HCT116 (cell line): ENCODE measurements around the gene ICA1L. TPM values are rescaled to one million over a fixed set of nuclear protein-coding genes. Genes with fewer than 3 reads are reported as not detected.

Experiments used
- ATAC-seq: fragments of 200-7000 bp; cut with Tn5 transposase; 2 replicates; pipeline ENCODE4 v1.9.1; 2020; ENCODE audit warnings: mild to moderate bottlenecking, moderate library complexity
- BruUV-seq: library from RNA; stranded (reverse); fragments of 400-500 nt; replicated peaks from 2 replicates; lab custom pipeline; 2021; lab: Mats Ljungman, UMichigan
- CTCF ChIA-PET: fragments of 300-600 bp; sonication (Branson Sonifier 250); formaldehyde crosslinking; loops from one replicate; lab custom pipeline; 2021; ENCODE audit warnings: antibody characterized with exemption; lab: Charles Lee
- POLR2A ChIA-PET: fragments of 300-600, 350-600 bp; sonication (Branson Sonifier 250); formaldehyde crosslinking; loops from one replicate; lab custom pipeline; 2021; ENCODE audit warnings: antibody characterized with exemption; lab: Charles Lee
- RAD21 ChIA-PET, 2 experiments: fragments of 300-600 bp; sonication (Branson Sonifier 250); formaldehyde crosslinking; loops; one replicate each; lab custom pipeline; 2023; ENCODE audit warnings: low total read pairs in 2 of 2; ENCODE audit not compliant: uncharacterized antibody in 2 of 2, unreplicated experiment in 2 of 2, low non-redundant PET in 1 of 2; lab: Charles Lee
- DNase-seq: peaks from one replicate; pipeline ENCODE4 v3.0.0-alpha.2; 2010; ENCODE audit warnings: low read depth, low spot score
- H2AFZ ChIP-seq: fragments of 200-600 bp; shearing (Covaris generic), sonication (generic); 2 replicates; pipeline ENCODE4 v1.6.1; 2017; ENCODE audit warnings: low read depth, mixed run types, mixed read lengths, antibody characterized with exemption, low read length; ENCODE audit not compliant: poor library complexity, severe bottlenecking
- H3K27ac ChIP-seq: 2 replicates; pipeline ENCODE4 v1.5.1; 2012; ENCODE audit warnings: low read depth, low read length
- H3K27me3 ChIP-seq: fragments of 200-600 bp; sonication (generic); 2 replicates; pipeline ENCODE4 v1.6.1; 2016; ENCODE audit warnings: mixed run types, low read length, mixed read lengths; ENCODE audit not compliant: insufficient read depth
- H3K36me3 ChIP-seq, 2 experiments: fragments of 200-500 bp in 1 of 2; fragments of 200-600 bp in 1 of 2; sonication (Bioruptor generic) in 1 of 2; sonication (generic) in 1 of 2; 2 replicates each; pipeline versions ENCODE4 v1.5.1 to v1.6.1; 2014 to 2016; ENCODE audit warnings: low read length in 2 of 2, inconsistent platforms in 1 of 2, mixed read lengths in 1 of 2, mixed run types in 1 of 2; ENCODE audit not compliant: insufficient read depth in 2 of 2, control insufficient read depth in 1 of 2
- H3K4me1 ChIP-seq, 2 experiments: fragments of 200-600 bp in 1 of 2; sonication (generic) in 1 of 2; 2 replicates each; pipeline versions ENCODE4 v1.5.1 to v1.6.1; 2012 to 2017; ENCODE audit warnings: low read length in 2 of 2, inconsistent platforms in 1 of 2, mild to moderate bottlenecking in 1 of 2, mixed read lengths in 1 of 2, mixed run types in 1 of 2, moderate library complexity in 1 of 2; ENCODE audit not compliant: insufficient read depth in 2 of 2, control insufficient read depth in 1 of 2
- H3K4me2 ChIP-seq: fragments of 200-600 bp; sonication (generic); 2 replicates; pipeline ENCODE4 v1.6.1; 2017; ENCODE audit warnings: mixed run types, low read length, mixed read lengths
- H3K4me3 ChIP-seq, 2 experiments: fragments of 200-600 bp in 1 of 2; sonication (generic) in 1 of 2; replicated peaks in 1 of 2; 2 replicates each; pipeline ENCODE4 v1.5.1; 2011 to 2016; ENCODE audit warnings: low read length in 2 of 2, control low read depth in 1 of 2, low read depth in 1 of 2, mild to moderate bottlenecking in 1 of 2, mixed read lengths in 1 of 2, mixed run types in 1 of 2
- H3K79me2 ChIP-seq: fragments of 200-600 bp; sonication (generic); 2 replicates; pipeline ENCODE4 v1.6.1; 2017; ENCODE audit warnings: mild to moderate bottlenecking, mixed run types, low read length, moderate library complexity, mixed read lengths; ENCODE audit not compliant: insufficient read depth
- H3K9ac ChIP-seq: fragments of 200-600 bp; sonication (generic); 2 replicates; pipeline ENCODE4 v1.6.1; 2016; ENCODE audit warnings: low read length, mixed read lengths
- H3K9me2 ChIP-seq: fragments of 200-600 bp; sonication (generic), shearing (Covaris generic); 2 replicates; pipeline ENCODE4 v1.6.1; 2017; ENCODE audit warnings: mixed run types, mild to moderate bottlenecking, moderate library complexity; ENCODE audit not compliant: insufficient read depth
- H3K9me3 ChIP-seq, 2 experiments: fragments of 200-500 bp in 1 of 2; fragments of 200-600 bp in 1 of 2; sonication (Bioruptor generic) in 1 of 2; sonication (generic) in 1 of 2; 2 replicates each; pipeline ENCODE4 v1.6.1; 2014 to 2017; ENCODE audit warnings: low read length in 2 of 2, mixed read lengths in 2 of 2, inconsistent platforms in 1 of 2, low read depth in 1 of 2, mild to moderate bottlenecking in 1 of 2, mixed run types in 1 of 2, moderate library complexity in 1 of 2; ENCODE audit not compliant: control insufficient read depth in 1 of 2, insufficient read depth in 1 of 2
- H4K20me1 ChIP-seq: fragments of 200-600 bp; sonication (generic), shearing (Covaris generic); 2 replicates; pipeline ENCODE4 v1.6.1; 2017; ENCODE audit warnings: mixed run types, mild to moderate bottlenecking, moderate library complexity; ENCODE audit not compliant: insufficient read depth
- CBX3 ChIP-seq: IDR thresholded peaks from 2 replicates; pipeline ENCODE4 v1.6.1; 2012; ENCODE audit warnings: low read depth
- CEBPB ChIP-seq: IDR thresholded peaks from 2 replicates; pipeline ENCODE4 v1.6.1; 2012; ENCODE audit warnings: low read depth
- EGR1 ChIP-seq: IDR thresholded peaks from 2 replicates; pipeline ENCODE4 v1.6.1; 2012; ENCODE audit warnings: low read depth
- EZH2phosphoT487 ChIP-seq: fragments of 200-600 bp; IDR thresholded peaks from 2 replicates; pipeline ENCODE4 v1.6.1; 2018; ENCODE audit warnings: antibody characterized with exemption, borderline replicate concordance
- JUND ChIP-seq: IDR thresholded peaks from 2 replicates; pipeline ENCODE4 v1.6.1; 2012
- POLR2AphosphoS5 ChIP-seq: IDR thresholded peaks from 2 replicates; pipeline ENCODE4 v1.6.1; 2011; ENCODE audit warnings: mild to moderate bottlenecking, low read depth, low read length, moderate library complexity
- RAD21 ChIP-seq: IDR thresholded peaks from 2 replicates; pipeline ENCODE4 v1.6.1; 2012; ENCODE audit warnings: low read depth, mild to moderate bottlenecking
- SP1 ChIP-seq: IDR thresholded peaks from 2 replicates; pipeline ENCODE4 v1.6.1; 2012; ENCODE audit warnings: low read depth
- TCF7L2 ChIP-seq: IDR thresholded peaks from 2 replicates; pipeline ENCODE4 v1.7.0; 2011; ENCODE audit warnings: borderline replicate concordance, inconsistent platforms; ENCODE audit not compliant: insufficient read depth, insufficient read length; ENCODE audit errors: extremely low read depth
- ZFX ChIP-seq: fragments of 450-650 bp; IDR thresholded peaks from 2 replicates; pipeline ENCODE4 v1.6.1; 2017
- intact Hi-C: fragments of 100-400 bp; cut with micrococcal nuclease; formaldehyde crosslinking; loops from 2 replicates; pipeline ENCODE4 v1.10.0; 2022
- total RNA-seq: library from RNA; stranded (reverse); gene quantifications from one replicate; pipeline ENCODE4 v1.2.1, GENCODE V29; 2021; ENCODE audit not compliant: unreplicated experiment
- TF ChIP-seq, protein P1 (sequence below): IDR thresholded peaks from 2 replicates; pipeline ENCODE4 v1.6.1; 2012; ENCODE audit warnings: low read depth
- TF ChIP-seq, protein P2 (sequence below): IDR thresholded peaks from 2 replicates; pipeline ENCODE4 v1.6.1; 2011; ENCODE audit warnings: mild to moderate bottlenecking, low read length, moderate library complexity; ENCODE audit not compliant: insufficient replicate concordance; ENCODE audit errors: extremely low read depth
- TF ChIP-seq, protein P3 (sequence below): IDR thresholded peaks from 2 replicates; pipeline ENCODE4 v1.6.1; 2012

ICA1L gene
- total RNA-seq, 1 experiment from 2014 or later = 2.5 TPM

DNA sequence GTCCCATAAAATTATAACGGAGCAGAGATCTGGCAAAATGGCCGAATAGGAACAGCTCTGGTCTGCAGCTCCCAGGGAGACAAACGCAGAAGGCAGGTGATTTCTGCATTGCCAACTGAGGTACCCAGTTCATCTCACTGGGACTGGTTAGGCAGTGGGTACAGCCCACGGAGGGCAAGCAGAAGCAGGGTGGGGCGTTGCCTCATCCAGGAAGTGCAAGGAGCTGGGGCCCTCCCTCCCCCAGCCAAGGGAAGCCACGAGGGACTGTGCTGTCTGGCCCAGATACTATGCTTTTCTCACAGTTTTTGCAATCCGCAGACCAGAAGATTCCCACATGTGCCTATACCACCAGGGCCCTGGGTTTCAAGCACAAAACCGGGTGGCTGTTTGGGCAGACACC lies 22.8 kb downstream of the ICA1L start:
- Histone ChIP-seq H3K9me2 (no peaks in the 10 kb centered on the region), H4K20me1 (no peaks in the 10 kb centered on the region), H3K36me3 (no peaks in the 10 kb centered on the region), H3K27me3 (no peaks in the 10 kb centered on the region), H3K4me3 (no peak overlapping the region), H3K27ac (no peak overlapping the region), H3K4me1 (no peaks in the 10 kb centered on the region), H2AFZ (no peak overlapping the region), H3K9ac (no peak overlapping the region), H3K9me3 (no peaks in the 10 kb centered on the region), H3K79me2 (no peaks in the 10 kb centered on the region), H3K4me2 (no peak overlapping the region)
- intact Hi-C loops = no loop called here
- CTCF ChIA-PET = no interaction called here
- DNase-seq (no peak), ATAC-seq (no peak)
- BruUV-seq = no TSS peak
- TF ChIP-seq CEBPB = no peak
- no peak for TF ChIP-seq ZFX
- no peak for TF ChIP-seq CBX3
- TF ChIP-seq TCF7L2 = no peak
- no peak for TF ChIP-seq JUND
- no peak for TF ChIP-seq POLR2AphosphoS5
- POLR2A ChIA-PET = no interaction called here
- RAD21 ChIA-PET = no interaction called here

DNA sequence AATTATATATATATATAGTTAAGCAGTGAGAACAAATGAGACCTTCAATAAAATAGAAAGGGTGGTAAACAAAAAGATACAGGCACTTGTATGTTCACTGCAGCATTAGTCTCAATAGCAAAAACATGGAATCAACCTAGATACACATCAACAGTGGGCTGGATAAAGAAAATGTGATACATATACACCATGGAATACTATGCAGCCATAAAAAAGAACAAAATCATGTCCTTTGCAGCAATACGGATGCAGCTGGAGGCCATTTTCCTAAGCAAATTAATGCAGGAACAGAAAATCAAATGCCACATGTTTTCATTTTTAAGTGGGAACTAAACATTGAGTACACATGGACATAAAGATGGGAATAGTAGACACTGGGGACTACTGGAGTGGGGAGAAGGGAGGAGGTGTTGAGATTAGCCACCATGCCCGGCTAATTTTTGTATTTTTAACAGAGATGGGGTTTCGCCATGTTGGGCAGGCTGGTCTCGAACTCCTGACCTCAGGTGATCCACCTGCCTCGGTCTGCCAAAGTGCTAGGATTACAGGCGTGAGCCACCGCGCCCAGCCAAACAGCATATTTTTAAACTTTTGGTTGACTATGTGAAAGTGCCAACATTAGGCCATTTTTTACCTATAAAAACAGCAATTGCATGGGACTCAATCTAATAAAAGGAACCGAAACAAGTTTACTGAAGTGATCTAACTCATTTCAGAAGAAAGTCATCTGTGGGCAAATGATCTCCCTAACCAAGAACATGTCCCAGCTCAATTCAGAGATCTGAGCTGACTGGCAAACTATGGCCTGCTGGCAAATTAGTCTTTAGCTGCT lies 23.7 kb downstream of the ICA1L start:
- Histone ChIP-seq H3K4me1 (no peaks in the 10 kb centered on the region), H3K36me3 (no peaks in the 10 kb centered on the region), H3K4me2 (no peak overlapping the region), H3K4me3 (no peak overlapping the region), H4K20me1 (no peaks in the 10 kb centered on the region)
- DNase-seq = no peak
- CTCF ChIA-PET = no interaction called here
- TF ChIP-seq EZH2phosphoT487 (no peak), RAD21 (no peak), ZFX (no peak), SP1 (no peak), POLR2AphosphoS5 (no peak), EGR1 (no peak), CBX3 (no peak)
- TF ChIP-seq, protein P1, sequence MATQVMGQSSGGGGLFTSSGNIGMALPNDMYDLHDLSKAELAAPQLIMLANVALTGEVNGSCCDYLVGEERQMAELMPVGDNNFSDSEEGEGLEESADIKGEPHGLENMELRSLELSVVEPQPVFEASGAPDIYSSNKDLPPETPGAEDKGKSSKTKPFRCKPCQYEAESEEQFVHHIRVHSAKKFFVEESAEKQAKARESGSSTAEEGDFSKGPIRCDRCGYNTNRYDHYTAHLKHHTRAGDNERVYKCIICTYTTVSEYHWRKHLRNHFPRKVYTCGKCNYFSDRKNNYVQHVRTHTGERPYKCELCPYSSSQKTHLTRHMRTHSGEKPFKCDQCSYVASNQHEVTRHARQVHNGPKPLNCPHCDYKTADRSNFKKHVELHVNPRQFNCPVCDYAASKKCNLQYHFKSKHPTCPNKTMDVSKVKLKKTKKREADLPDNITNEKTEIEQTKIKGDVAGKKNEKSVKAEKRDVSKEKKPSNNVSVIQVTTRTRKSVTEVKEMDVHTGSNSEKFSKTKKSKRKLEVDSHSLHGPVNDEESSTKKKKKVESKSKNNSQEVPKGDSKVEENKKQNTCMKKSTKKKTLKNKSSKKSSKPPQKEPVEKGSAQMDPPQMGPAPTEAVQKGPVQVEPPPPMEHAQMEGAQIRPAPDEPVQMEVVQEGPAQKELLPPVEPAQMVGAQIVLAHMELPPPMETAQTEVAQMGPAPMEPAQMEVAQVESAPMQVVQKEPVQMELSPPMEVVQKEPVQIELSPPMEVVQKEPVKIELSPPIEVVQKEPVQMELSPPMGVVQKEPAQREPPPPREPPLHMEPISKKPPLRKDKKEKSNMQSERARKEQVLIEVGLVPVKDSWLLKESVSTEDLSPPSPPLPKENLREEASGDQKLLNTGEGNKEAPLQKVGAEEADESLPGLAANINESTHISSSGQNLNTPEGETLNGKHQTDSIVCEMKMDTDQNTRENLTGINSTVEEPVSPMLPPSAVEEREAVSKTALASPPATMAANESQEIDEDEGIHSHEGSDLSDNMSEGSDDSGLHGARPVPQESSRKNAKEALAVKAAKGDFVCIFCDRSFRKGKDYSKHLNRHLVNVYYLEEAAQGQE = no peak
- TF ChIP-seq, protein P2, sequence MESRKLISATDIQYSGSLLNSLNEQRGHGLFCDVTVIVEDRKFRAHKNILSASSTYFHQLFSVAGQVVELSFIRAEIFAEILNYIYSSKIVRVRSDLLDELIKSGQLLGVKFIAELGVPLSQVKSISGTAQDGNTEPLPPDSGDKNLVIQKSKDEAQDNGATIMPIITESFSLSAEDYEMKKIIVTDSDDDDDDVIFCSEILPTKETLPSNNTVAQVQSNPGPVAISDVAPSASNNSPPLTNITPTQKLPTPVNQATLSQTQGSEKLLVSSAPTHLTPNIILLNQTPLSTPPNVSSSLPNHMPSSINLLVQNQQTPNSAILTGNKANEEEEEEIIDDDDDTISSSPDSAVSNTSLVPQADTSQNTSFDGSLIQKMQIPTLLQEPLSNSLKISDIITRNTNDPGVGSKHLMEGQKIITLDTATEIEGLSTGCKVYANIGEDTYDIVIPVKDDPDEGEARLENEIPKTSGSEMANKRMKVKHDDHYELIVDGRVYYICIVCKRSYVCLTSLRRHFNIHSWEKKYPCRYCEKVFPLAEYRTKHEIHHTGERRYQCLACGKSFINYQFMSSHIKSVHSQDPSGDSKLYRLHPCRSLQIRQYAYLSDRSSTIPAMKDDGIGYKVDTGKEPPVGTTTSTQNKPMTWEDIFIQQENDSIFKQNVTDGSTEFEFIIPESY = no peak
- TF ChIP-seq, protein P3, sequence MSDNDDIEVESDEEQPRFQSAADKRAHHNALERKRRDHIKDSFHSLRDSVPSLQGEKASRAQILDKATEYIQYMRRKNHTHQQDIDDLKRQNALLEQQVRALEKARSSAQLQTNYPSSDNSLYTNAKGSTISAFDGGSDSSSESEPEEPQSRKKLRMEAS = no peak
- TF ChIP-seq, all 23 proteins: peak for 0
- H3K9ac ChIP-seq = no peak overlapping the region
- H2AFZ ChIP-seq = no peak overlapping the region
- H3K27ac ChIP-seq = no peak overlapping the region
- RAD21 ChIA-PET = no interaction called here
- no TSS peak for BruUV-seq
- H3K9me3 ChIP-seq = no peaks in the 10 kb centered on the region
- no peaks in the 10 kb centered on the region for H3K27me3 ChIP-seq
- no peak for ATAC-seq
- no peaks in the 10 kb centered on the region for H3K9me2 ChIP-seq
- intact Hi-C loops = no loop called here
- POLR2A ChIA-PET = no interaction called here
- no peaks in the 10 kb centered on the region for H3K79me2 ChIP-seq
